ENCODE measurements around the gene MAJIN. TPM values are rescaled to one million over a fixed set of nuclear protein-coding genes. Genes with fewer than 3 reads are reported as not detected.

Gene MAJIN
- total RNA-seq, 1 experiment from 2014 or later, result not detected

GRCh38 chr11:64894812-64895452, 77.0 kb downstream of the MAJIN start:
- CTCF ChIA-PET, result interaction anchor here (3.1 kb wide), 1 partner anchor 47 kb away, joined by 22 read pairs; no protein-coding TSS in a partner anchor
- Histone ChIP-seq H3K27me3 (replicated peaks; ENCODE audit: control insufficient read depth, insufficient read depth, low read length) (no peaks in the 10 kb centered on the region), H3K9me3 (no peaks in the 10 kb centered on the region), H3K4me1 (peaks cover 40% of the 10 kb centered on the region), H3K36me3 (ENCODE audit: control insufficient read depth, insufficient read depth, low read length) (peaks cover 12% of the 10 kb centered on the region), H3K4me3 (ENCODE audit: low read depth, low read length) (no peak overlapping the region)
- H3K27me3 Mint-ChIP-seq (ENCODE audit: insufficient read depth, unreplicated experiment), result no peaks in the 10 kb centered on the region
- H3K9me3 Mint-ChIP-seq (ENCODE audit: unreplicated experiment), result no peaks in the 10 kb centered on the region
- H3K4me3 Mint-ChIP-seq (ENCODE audit: unreplicated experiment), result no peak overlapping the region
- DNase-seq, result no peak
- no TSS peak for BruUV-seq (replicated peaks)
- H3K36me3 Mint-ChIP-seq (ENCODE audit: insufficient read depth, unreplicated experiment), result peaks cover 48% of the 10 kb centered on the region
- no peak for TF ChIP-seq CTCF (IDR thresholded peaks at IDR 0.05; ENCODE audit: insufficient read depth in 1 of 2, low read depth in 1 of 2, low read length in 1 of 2, severe bottlenecking in 1 of 2, unreplicated experiment in 1 of 2)
- H3K27ac Mint-ChIP-seq (ENCODE audit: unreplicated experiment), result peak overlapping the region; percentile 93
- POLR2A ChIA-PET, result no interaction called here
- intact Hi-C loops (cut with micrococcal nuclease; ENCODE audit: unreplicated experiment), result loop anchor here (1.0 to 5.0 kb wide), 2 partner anchors 48 to 93 kb away; partner anchors contain the start of gene MAP4K2
- peaks cover 22% of the 10 kb centered on the region for H3K4me1 Mint-ChIP-seq (ENCODE audit: low read depth, unreplicated experiment)

DNA sequence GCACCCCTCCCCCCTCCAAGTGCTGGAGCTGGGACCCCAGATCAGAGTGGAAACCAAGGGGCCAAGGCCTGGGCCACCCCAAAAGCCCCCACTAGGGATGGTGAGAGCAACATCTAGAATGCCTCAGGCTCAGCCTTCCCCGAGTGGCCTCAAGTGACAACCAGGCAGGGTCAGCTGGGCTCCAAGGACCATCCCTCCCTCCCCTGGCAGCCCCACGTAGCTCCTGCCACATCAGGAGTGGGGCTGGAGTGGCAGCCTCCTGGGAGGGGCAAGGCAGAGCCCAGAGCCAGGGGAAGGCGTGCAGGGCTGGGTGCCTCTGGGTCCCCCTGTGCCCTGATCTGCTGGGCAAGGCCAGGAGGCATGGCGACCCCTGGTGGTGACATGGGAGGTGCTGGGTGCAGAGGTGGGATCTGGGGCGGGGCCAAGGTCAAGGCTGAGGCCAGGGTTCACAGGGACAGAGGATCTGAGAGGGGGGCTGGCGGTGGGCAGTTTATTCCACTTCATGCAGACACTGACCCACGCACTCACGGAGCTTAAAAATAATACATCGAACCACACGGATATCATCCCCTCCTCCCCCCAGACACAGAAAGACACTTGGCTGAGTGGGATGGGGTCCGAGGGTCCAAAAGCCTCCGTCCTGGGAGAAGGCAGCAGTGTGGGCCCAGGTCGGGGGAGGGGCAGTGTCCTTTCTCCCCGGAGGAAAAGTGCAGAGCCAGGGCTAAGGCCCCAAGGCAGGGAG, 77.7 kb downstream of the MAJIN start:
- ChIA-PET CTCF (interaction anchor here (0.6 to 3.1 kb wide), 4 partner anchors 25 to 59 kb away, joined by 3 to 22 read pairs (median 5); partner anchors contain the start of gene CDC42BPG), POLR2A (no interaction called here)
- no peaks in the 10 kb centered on the region for H3K9me3 Mint-ChIP-seq (ENCODE audit: unreplicated experiment)
- Histone ChIP-seq H3K4me3 (ENCODE audit: low read depth, low read length) (peak overlapping the region; percentile 78), H3K4me1 (peaks cover 47% of the 10 kb centered on the region), H3K27me3 (replicated peaks; ENCODE audit: control insufficient read depth, insufficient read depth, low read length) (no peaks in the 10 kb centered on the region), H3K36me3 (ENCODE audit: control insufficient read depth, insufficient read depth, low read length) (peaks cover 12% of the 10 kb centered on the region), H3K9me3 (no peaks in the 10 kb centered on the region)
- peak overlapping the region; percentile 93 for H3K27ac Mint-ChIP-seq (ENCODE audit: unreplicated experiment)
- intact Hi-C loops (cut with micrococcal nuclease; ENCODE audit: unreplicated experiment), result loop anchor here (1.0 to 5.0 kb wide), 2 partner anchors 47 to 92 kb away; partner anchors contain the start of gene MAP4K2
- TF ChIP-seq CTCF (IDR thresholded peaks at IDR 0.05; ENCODE audit: insufficient read depth in 1 of 2, low read depth in 1 of 2, low read length in 1 of 2, severe bottlenecking in 1 of 2, unreplicated experiment in 1 of 2), result peak; percentile 94 to 97
- peak overlapping the region; percentile 80 for H3K4me3 Mint-ChIP-seq (ENCODE audit: unreplicated experiment)
- BruUV-seq (replicated peaks), result no TSS peak
- H3K27me3 Mint-ChIP-seq (ENCODE audit: insufficient read depth, unreplicated experiment), result no peaks in the 10 kb centered on the region
- H3K4me1 Mint-ChIP-seq (ENCODE audit: low read depth, unreplicated experiment), result peaks cover 22% of the 10 kb centered on the region
- H3K36me3 Mint-ChIP-seq (ENCODE audit: insufficient read depth, unreplicated experiment), result peaks cover 53% of the 10 kb centered on the region
- peak; percentile 90 to 94 for DNase-seq
